ENCODE measurements around the gene ANP32A. TPM values are rescaled to one million over a fixed set of nuclear protein-coding genes. Genes with fewer than 3 reads are reported as not detected.

ANP32A gene
- total RNA-seq, 1 experiment from 2014 or later: 220 TPM

GRCh38 chr15:68788264-68788624, 32.5 kb downstream of the ANP32A start:
- H3K4me1 ChIP-seq (ENCODE audit: control insufficient read depth in 1 of 2, insufficient read depth in 2 of 2, low read length in 2 of 2): peaks cover 0 to 9% of the 10 kb centered on the region in 2 experiments; a peak in 1 of 4 replicates
- ChIA-PET POLR2A (no interaction called here), RAD21 (ENCODE audit: low non-redundant PET in 1 of 2, low total read pairs in 2 of 2, uncharacterized antibody in 2 of 2, unreplicated experiment in 2 of 2) (no interaction called here), CTCF (interaction anchor here (0.7 kb wide), 1 partner anchor 88 kb away, joined by 3 read pairs; no protein-coding TSS in a partner anchor)
- H3K9ac ChIP-seq (ENCODE audit: low read length): no peak overlapping the region
- H4K20me1 ChIP-seq (ENCODE audit: insufficient read depth): 0 out of 2 replicates have a peak, but pooled peaks cover 3% of the 10 kb centered on the region
- H3K4me3 ChIP-seq (replicated peaks in 1 of 2; ENCODE audit: low read depth in 1 of 2, low read length in 2 of 2): no peak overlapping the region
- TF ChIP-seq SRF (IDR thresholded peaks at IDR 0.05; ENCODE audit: low read depth): no peak
- TF ChIP-seq SIN3A (IDR thresholded peaks at IDR 0.05; ENCODE audit: low read depth): no peak
- TF ChIP-seq YY1 (IDR thresholded peaks at IDR 0.05; ENCODE audit: extremely low read depth, insufficient replicate concordance, low read depth, low read length): no peak
- TF ChIP-seq ZFX (IDR thresholded peaks at IDR 0.05): no peak
- no peak for TF ChIP-seq MAX (IDR thresholded peaks at IDR 0.05)
- TF ChIP-seq POLR2A (IDR thresholded peaks at IDR 0.05; ENCODE audit: borderline replicate concordance, extremely low read depth, insufficient read depth, insufficient read length): no peak
- no peak for TF ChIP-seq ATF3 (IDR thresholded peaks at IDR 0.05)
- TF ChIP-seq JUND (IDR thresholded peaks at IDR 0.05): no peak
- TF ChIP-seq EZH2 (IDR thresholded peaks at IDR 0.05): no peak
- no peak for TF ChIP-seq CBX3 (IDR thresholded peaks at IDR 0.05; ENCODE audit: low read depth)
- TF ChIP-seq EZH2phosphoT487 (IDR thresholded peaks at IDR 0.05; ENCODE audit: borderline replicate concordance): no peak
- no peak for TF ChIP-seq CTCF (IDR thresholded peaks at IDR 0.05 in 2 of 3, conservative IDR thresholded peaks at IDR 0.05 in 1 of 3; ENCODE audit: borderline replicate concordance in 1 of 3, insufficient read depth in 1 of 3, low read depth in 2 of 3, low read length in 2 of 3)
- TF ChIP-seq TCF7L2 (IDR thresholded peaks at IDR 0.05; ENCODE audit: borderline replicate concordance, extremely low read depth, insufficient read depth, insufficient read length): no peak
- no peak for TF ChIP-seq RAD21 (IDR thresholded peaks at IDR 0.05; ENCODE audit: low read depth)
- no peak for TF ChIP-seq CEBPB (IDR thresholded peaks at IDR 0.05; ENCODE audit: low read depth)
- TF ChIP-seq ZNF274 (IDR thresholded peaks at IDR 0.05; ENCODE audit: low read depth, low read length): no peak
- TF ChIP-seq ZBTB33 (IDR thresholded peaks at IDR 0.05; ENCODE audit: extremely low read depth, insufficient replicate concordance, low read length): no peak
- no peak for TF ChIP-seq FOSL1 (IDR thresholded peaks at IDR 0.05; ENCODE audit: low read depth)
- no peak for TF ChIP-seq POLR2AphosphoS5 (IDR thresholded peaks at IDR 0.05; ENCODE audit: low read depth, low read length)
- no peak for TF ChIP-seq REST (IDR thresholded peaks at IDR 0.05; ENCODE audit: low read depth)
- H3K4me2 ChIP-seq (ENCODE audit: low read length): no peak overlapping the region
- H3K27ac ChIP-seq (ENCODE audit: low read depth, low read length): no peak overlapping the region
- no peaks in the 10 kb centered on the region for H3K9me2 ChIP-seq (ENCODE audit: insufficient read depth)
- H2AFZ ChIP-seq (ENCODE audit: low read depth, low read length, poor library complexity, severe bottlenecking): no peak overlapping the region
- H3K9me3 ChIP-seq (ENCODE audit: control insufficient read depth in 1 of 2, insufficient read depth in 1 of 2, low read depth in 1 of 2, low read length in 2 of 2): no peaks in the 10 kb centered on the region
- intact Hi-C loops (cut with micrococcal nuclease): no loop called here
- H3K36me3 ChIP-seq (ENCODE audit: control insufficient read depth in 1 of 2, insufficient read depth in 2 of 2, low read length in 2 of 2): peaks cover 18 to 22% of the 10 kb centered on the region in 2 experiments; a peak in 2 of 4 replicates
- ATAC-seq (no peak), DNase-seq (ENCODE audit: low read depth, low spot score) (no peak)
- H3K79me2 ChIP-seq (ENCODE audit: insufficient read depth, low read length): peaks cover 71% of the 10 kb centered on the region
- H3K27me3 ChIP-seq (ENCODE audit: insufficient read depth, low read length): no peaks in the 10 kb centered on the region
- BruUV-seq (replicated peaks): no TSS peak
